AG09309 (cell line): ENCODE results near the gene BRD7.

ENCODE experiments used
- DNase-seq: peaks from one replicate; pipeline ENCODE4 v3.0.0-alpha.2; 2010; ENCODE audit warnings: low read depth
- H3K4me3 ChIP-seq: 2 replicates; pipeline ENCODE4 v1.5.1; 2011; ENCODE audit warnings: mild to moderate bottlenecking, low read depth, low read length, moderate library complexity; ENCODE audit not compliant: control insufficient read depth
- CTCF ChIP-seq: IDR thresholded peaks from 2 replicates; pipeline ENCODE4 v1.5.1; 2011; ENCODE audit warnings: mild to moderate bottlenecking, low read depth, low read length, inconsistent platforms; ENCODE audit not compliant: insufficient read depth, control insufficient read depth; ENCODE audit errors: missing control alignments

Gene BRD7

GRCh38 chr16:50403491-50403890 is 34.7 kb upstream of the BRD7 start:
- TF ChIP-seq CTCF: no peak
- H3K4me3 ChIP-seq: no peak overlapping the region
- no peak for DNase-seq

GRCh38 chr16:50402298-50402895 is 33.6 kb upstream of the BRD7 start:
- no peak overlapping the region for H3K4me3 ChIP-seq
- no peak for DNase-seq
- TF ChIP-seq CTCF: no peak

- TF ChIP-seq CTCF: no peak
- H3K4me3 ChIP-seq: no peak overlapping the region
- DNase-seq: no peak
Measured at GRCh38 chr16:50401355-50401754, 32.6 kb upstream of the BRD7 start.

GRCh38 chr16:50400967-50401348 is 32.2 kb upstream of the BRD7 start:
- H3K4me3 ChIP-seq: no peak overlapping the region
- TF ChIP-seq CTCF: no peak
- no peak for DNase-seq

- H3K4me3 ChIP-seq: no peak overlapping the region
- no peak for TF ChIP-seq CTCF
- no peak for DNase-seq
Measured at GRCh38 chr16:50400312-50400966, 31.7 kb upstream of the BRD7 start.

GRCh38 chr16:50399411-50399810 is 30.6 kb upstream of the BRD7 start:
- TF ChIP-seq CTCF: no peak
- no peak for DNase-seq
- H3K4me3 ChIP-seq: no peak overlapping the region
